IPS-18a (cell line): ENCODE results near the gene GRM7.

Source experiments
- H3K27ac ChIP-seq: one replicate; pipeline ENCODE4 v1.5.1; 2013; ENCODE audit warnings: low read length
- H3K27me3 ChIP-seq: one replicate; pipeline ENCODE4 v1.6.1; 2013; ENCODE audit warnings: mild to moderate bottlenecking, low read length; ENCODE audit not compliant: control insufficient read depth, insufficient read depth
- H3K36me3 ChIP-seq: one replicate; pipeline ENCODE4 v1.6.1; 2013; ENCODE audit warnings: low read depth, low read length; ENCODE audit not compliant: control insufficient read depth
- H3K4me1 ChIP-seq: one replicate; pipeline ENCODE4 v1.6.1; 2013; ENCODE audit warnings: low read depth, low read length; ENCODE audit not compliant: control insufficient read depth
- H3K4me3 ChIP-seq: one replicate; pipeline ENCODE4 v1.5.1; 2013; ENCODE audit warnings: low read length
- H3K9ac ChIP-seq: one replicate; pipeline ENCODE4 v1.6.1; 2013; ENCODE audit warnings: mild to moderate bottlenecking, low read length, moderate library complexity
- H3K9me3 ChIP-seq: one replicate; pipeline ENCODE4 v1.6.1; 2013; ENCODE audit warnings: low read depth, low read length; ENCODE audit not compliant: control insufficient read depth

Gene GRM7

DNA sequence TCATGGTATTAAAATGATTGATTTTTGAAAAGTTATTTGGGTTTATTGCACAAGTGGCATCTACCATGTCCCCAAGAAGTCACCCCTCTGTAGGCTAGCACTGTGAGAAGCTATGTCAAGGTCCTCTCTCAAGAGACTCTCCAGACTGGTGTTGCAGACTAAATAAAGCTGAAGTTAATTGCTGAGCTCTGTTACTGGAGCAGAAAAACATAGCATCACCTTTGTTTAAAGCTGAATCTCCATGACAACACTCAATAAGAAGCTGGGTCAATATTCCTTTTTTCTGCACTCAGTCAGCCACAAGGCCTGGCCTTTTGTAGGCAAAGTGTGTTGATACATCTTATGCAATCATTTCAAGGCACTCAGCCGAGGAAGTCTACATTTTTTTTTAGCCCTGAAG, 834.1 kb downstream of the GRM7 start:
- Histone ChIP-seq H3K4me1 (no peaks in the 10 kb centered on the region), H3K27me3 (no peaks in the 10 kb centered on the region), H3K9me3 (no peaks in the 10 kb centered on the region), H3K27ac (no peak overlapping the region), H3K9ac (no peak overlapping the region), H3K4me3 (no peak overlapping the region), H3K36me3 (no peaks in the 10 kb centered on the region)

- H3K36me3 ChIP-seq = no peaks in the 10 kb centered on the region
- no peaks in the 10 kb centered on the region for H3K27me3 ChIP-seq
- no peak overlapping the region for H3K27ac ChIP-seq
- no peak overlapping the region for H3K4me3 ChIP-seq
- H3K9me3 ChIP-seq = no peaks in the 10 kb centered on the region
- no peak overlapping the region for H3K9ac ChIP-seq
- H3K4me1 ChIP-seq = peaks cover 6% of the 10 kb centered on the region
Observed at GRCh38 chr3:7696320-7696719, 835.4 kb downstream of the GRM7 start.

DNA sequence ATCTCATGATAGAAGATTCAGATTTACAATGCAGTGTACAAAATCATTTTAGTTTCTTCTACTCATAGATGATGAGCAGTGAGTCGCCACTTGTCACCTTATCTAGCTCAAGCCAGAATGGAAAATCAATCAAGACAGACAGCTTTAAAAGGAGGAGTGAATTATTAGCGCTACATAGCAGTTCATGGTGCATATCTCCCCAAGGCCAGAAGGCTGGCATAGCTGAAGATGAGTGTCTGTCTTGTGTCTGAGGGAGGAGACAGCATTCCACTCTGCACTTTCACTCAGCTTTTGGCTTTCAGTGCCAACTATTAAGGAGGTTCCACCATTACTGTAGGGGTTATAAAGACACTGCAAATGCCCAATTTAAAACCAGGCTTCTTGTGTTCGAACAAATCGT, 836.6 kb downstream of the GRM7 start:
- no peaks in the 10 kb centered on the region for H3K9me3 ChIP-seq
- no peak overlapping the region for H3K9ac ChIP-seq
- H3K4me1 ChIP-seq = peaks cover 6% of the 10 kb centered on the region
- no peak overlapping the region for H3K4me3 ChIP-seq
- H3K36me3 ChIP-seq = no peaks in the 10 kb centered on the region
- no peaks in the 10 kb centered on the region for H3K27me3 ChIP-seq
- no peak overlapping the region for H3K27ac ChIP-seq

GRCh38 chr3:7700539-7700938, 839.6 kb downstream of the GRM7 start:
- H3K27ac ChIP-seq = no peak overlapping the region
- no peaks in the 10 kb centered on the region for H3K9me3 ChIP-seq
- H3K9ac ChIP-seq = no peak overlapping the region
- H3K36me3 ChIP-seq = no peaks in the 10 kb centered on the region
- H3K4me1 ChIP-seq = peaks cover 6% of the 10 kb centered on the region
- H3K4me3 ChIP-seq = no peak overlapping the region
- H3K27me3 ChIP-seq = no peaks in the 10 kb centered on the region

- H3K36me3 ChIP-seq = no peaks in the 10 kb centered on the region
- H3K4me3 ChIP-seq = no peak overlapping the region
- peaks cover 6% of the 10 kb centered on the region for H3K4me1 ChIP-seq
- H3K9me3 ChIP-seq = no peaks in the 10 kb centered on the region
- no peak overlapping the region for H3K9ac ChIP-seq
- H3K27ac ChIP-seq = no peak overlapping the region
- no peaks in the 10 kb centered on the region for H3K27me3 ChIP-seq
Observed at GRCh38 chr3:7700977-7701376, 840.1 kb downstream of the GRM7 start.

- H3K9ac ChIP-seq = no peak overlapping the region
- H3K9me3 ChIP-seq = no peaks in the 10 kb centered on the region
- no peak overlapping the region for H3K4me3 ChIP-seq
- no peaks in the 10 kb centered on the region for H3K27me3 ChIP-seq
- no peaks in the 10 kb centered on the region for H3K4me1 ChIP-seq
- H3K36me3 ChIP-seq = no peaks in the 10 kb centered on the region
- no peak overlapping the region for H3K27ac ChIP-seq
Observed at GRCh38 chr3:7707187-7707586, 846.3 kb downstream of the GRM7 start.

DNA sequence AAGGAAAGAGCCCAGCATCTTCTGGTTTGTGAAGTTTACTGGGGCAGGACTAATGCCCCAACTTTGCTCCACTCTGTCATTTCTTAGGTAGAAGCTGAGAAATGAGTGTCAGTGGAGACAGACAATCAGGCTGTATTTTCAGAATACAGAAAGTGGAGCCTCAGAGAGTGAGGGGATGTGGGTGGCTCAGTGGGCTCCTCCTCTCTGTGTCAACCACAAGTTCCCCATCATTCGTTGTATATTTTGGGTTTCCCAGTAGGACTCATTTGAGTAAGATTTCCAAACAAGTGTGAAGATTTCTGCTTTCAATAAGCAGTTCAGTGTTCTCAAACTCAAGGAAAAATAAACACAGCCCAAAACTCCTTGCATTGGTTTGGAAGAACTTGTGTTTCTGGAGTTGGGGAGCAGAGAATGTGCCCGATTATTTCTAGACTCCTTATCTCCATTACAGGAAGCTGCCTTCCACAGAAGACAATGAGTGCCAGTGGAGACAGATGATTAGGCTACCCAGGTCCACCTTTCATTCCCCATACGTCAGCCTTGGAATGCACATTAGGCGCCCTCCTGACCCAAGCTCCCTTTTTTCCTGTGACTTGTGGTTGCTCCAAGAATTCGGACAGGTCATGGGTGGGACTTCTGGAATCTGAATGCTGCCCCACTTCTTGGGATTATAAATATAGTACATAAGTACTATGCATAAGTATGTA, 848.6 kb downstream of the GRM7 start:
- no peaks in the 10 kb centered on the region for H3K27me3 ChIP-seq
- H3K9ac ChIP-seq = no peak overlapping the region
- H3K27ac ChIP-seq = no peak overlapping the region
- H3K4me1 ChIP-seq = peaks cover 11% of the 10 kb centered on the region
- H3K36me3 ChIP-seq = no peaks in the 10 kb centered on the region
- H3K4me3 ChIP-seq = no peak overlapping the region
- H3K9me3 ChIP-seq = no peaks in the 10 kb centered on the region

GRCh38 chr3:7710284-7710683, 849.4 kb downstream of the GRM7 start:
- no peak overlapping the region for H3K27ac ChIP-seq
- no peaks in the 10 kb centered on the region for H3K36me3 ChIP-seq
- H3K4me1 ChIP-seq = peaks cover 11% of the 10 kb centered on the region
- H3K27me3 ChIP-seq = no peaks in the 10 kb centered on the region
- no peak overlapping the region for H3K9ac ChIP-seq
- H3K4me3 ChIP-seq = no peak overlapping the region
- H3K9me3 ChIP-seq = no peaks in the 10 kb centered on the region

DNA sequence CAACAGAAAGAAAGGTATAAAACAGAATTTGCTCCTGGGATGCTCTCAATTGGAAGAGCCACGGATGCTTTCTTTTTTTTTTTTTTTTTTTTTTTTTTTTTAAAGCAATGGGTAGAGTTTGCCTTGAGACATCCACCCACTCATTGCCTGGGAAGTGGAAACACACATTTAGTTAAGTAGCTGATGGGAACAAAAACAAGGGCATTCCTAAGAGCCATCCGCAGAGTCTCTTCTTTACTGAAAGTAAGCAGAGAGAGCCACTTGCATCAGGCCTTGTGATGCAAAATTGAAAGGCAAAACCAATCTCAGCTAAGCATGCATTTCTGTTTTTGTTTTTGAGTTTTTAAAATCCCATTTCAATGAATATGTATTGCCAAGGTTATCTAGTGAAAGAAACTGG, 852.8 kb downstream of the GRM7 start:
- H3K9ac ChIP-seq = no peak overlapping the region
- H3K27me3 ChIP-seq = no peaks in the 10 kb centered on the region
- H3K4me1 ChIP-seq = peaks cover 11% of the 10 kb centered on the region
- H3K4me3 ChIP-seq = no peak overlapping the region
- no peaks in the 10 kb centered on the region for H3K36me3 ChIP-seq
- no peaks in the 10 kb centered on the region for H3K9me3 ChIP-seq
- H3K27ac ChIP-seq = no peak overlapping the region

DNA sequence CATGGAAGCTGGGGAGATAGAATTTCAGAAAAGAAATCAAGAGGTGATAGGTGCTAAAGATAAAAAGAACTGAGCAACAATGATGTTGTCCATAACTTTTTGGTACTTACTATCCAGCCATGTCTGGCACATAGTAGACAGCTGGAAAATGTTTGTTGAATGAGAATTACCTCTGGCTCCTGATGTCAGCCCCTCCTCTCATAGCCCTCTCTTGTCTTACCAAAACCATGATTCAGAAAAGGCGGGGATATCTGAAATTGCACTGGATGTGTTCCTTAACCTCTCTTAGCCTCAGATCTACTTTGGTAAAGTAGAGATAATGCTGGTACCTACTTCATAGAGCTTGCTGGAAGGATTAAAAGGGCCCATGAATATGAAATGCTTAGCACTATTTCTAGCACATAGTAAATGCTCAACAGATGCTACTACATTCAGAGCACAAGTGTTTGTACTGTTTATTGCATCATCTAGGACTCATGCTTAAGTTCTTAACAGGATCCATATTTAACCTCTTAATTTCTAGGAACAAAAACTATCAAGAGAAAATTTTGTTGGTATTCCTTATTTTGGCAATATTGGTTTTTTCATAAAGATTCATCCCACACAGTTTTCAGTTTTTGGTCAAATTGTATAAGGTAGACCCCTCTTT, 859.9 kb downstream of the GRM7 start:
- Histone ChIP-seq H3K36me3 (no peaks in the 10 kb centered on the region), H3K27ac (no peak overlapping the region), H3K27me3 (no peaks in the 10 kb centered on the region), H3K9me3 (no peaks in the 10 kb centered on the region), H3K4me3 (no peak overlapping the region), H3K4me1 (peaks cover under 1% of the 10 kb centered on the region), H3K9ac (no peak overlapping the region)

DNA sequence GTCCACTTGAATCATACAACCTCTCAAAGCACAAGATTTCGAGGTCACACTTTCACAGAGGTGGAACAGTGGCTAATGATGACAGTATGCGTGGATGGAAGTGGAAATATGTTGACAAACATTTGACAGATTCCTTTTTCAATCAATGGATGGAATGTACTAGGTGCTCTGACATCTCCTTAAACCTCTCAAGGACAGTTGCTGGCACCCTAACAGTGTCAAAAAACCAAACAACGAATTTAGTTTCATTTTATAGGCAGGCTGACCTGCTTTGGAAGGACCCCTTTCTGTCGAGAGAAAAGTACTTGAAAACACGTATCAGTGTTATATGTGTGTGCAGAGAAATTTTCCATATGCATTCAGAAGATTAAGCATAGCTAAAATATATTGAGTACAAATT, 861.0 kb downstream of the GRM7 start:
- Histone ChIP-seq H3K4me1 (peaks cover 3% of the 10 kb centered on the region), H3K36me3 (no peaks in the 10 kb centered on the region), H3K9me3 (no peaks in the 10 kb centered on the region), H3K27me3 (no peaks in the 10 kb centered on the region), H3K9ac (no peak overlapping the region), H3K4me3 (no peak overlapping the region), H3K27ac (no peak overlapping the region)
